Hepatocyte (in vitro differentiated cells): ENCODE measurements around the gene MUC2. TPM values are rescaled to one million over a fixed set of nuclear protein-coding genes. Genes with fewer than 3 reads are reported as not detected.

Experiments
- DNase-seq: peaks from one replicate; pipeline ENCODE4 v3.0.0-alpha.2; 2016; ENCODE audit warnings: low spot score
- H2AFZ ChIP-seq: fragments of 200-600 bp; sonication (generic); 2 replicates; pipeline ENCODE4 v1.6.0; 2016; ENCODE audit warnings: antibody characterized with exemption, mild to moderate bottlenecking
- H3K27ac ChIP-seq: fragments of 200-600 bp; sonication (generic); 2 replicates; pipeline ENCODE4 v1.5.1; 2016; ENCODE audit warnings: mild to moderate bottlenecking
- H3K27me3 ChIP-seq: fragments of 200-600 bp; sonication (generic); 2 replicates; pipeline ENCODE4 v1.6.1; 2016
- H3K36me3 ChIP-seq: fragments of 200-600 bp; sonication (generic); replicated peaks from 2 replicates; pipeline ENCODE4 v1.5.1; 2016; ENCODE audit warnings: low read depth; ENCODE audit not compliant: insufficient read depth
- H3K4me1 ChIP-seq: fragments of 200-600 bp; sonication (generic); 2 replicates; pipeline ENCODE4 v1.5.1; 2016; ENCODE audit warnings: mild to moderate bottlenecking, moderate library complexity; ENCODE audit not compliant: insufficient read depth
- H3K4me2 ChIP-seq: fragments of 200-600 bp; sonication (generic); 2 replicates; pipeline ENCODE4 v1.6.0; 2016
- H3K4me3 ChIP-seq: fragments of 200-600 bp; sonication (generic); 2 replicates; pipeline ENCODE4 v1.5.1; 2016; ENCODE audit warnings: mild to moderate bottlenecking
- H3K79me2 ChIP-seq: fragments of 200-600 bp; sonication (generic); 2 replicates; pipeline ENCODE4 v1.6.0; 2017; ENCODE audit warnings: mild to moderate bottlenecking
- H3K9me2 ChIP-seq: fragments of 200-600 bp; sonication (generic); replicated peaks from 2 replicates; pipeline ENCODE4 v1.6.0; 2017; ENCODE audit warnings: mild to moderate bottlenecking; ENCODE audit not compliant: insufficient read depth
- H3K9me3 ChIP-seq: fragments of 200-600 bp; sonication (generic); 2 replicates; pipeline ENCODE4 v1.5.1; 2016; ENCODE audit warnings: low read depth, mild to moderate bottlenecking
- H4K20me1 ChIP-seq: fragments of 200-600 bp; sonication (generic); 2 replicates; pipeline ENCODE4 v1.6.0; 2016; ENCODE audit warnings: mild to moderate bottlenecking; ENCODE audit not compliant: insufficient read depth, poor library complexity, severe bottlenecking
- CTCF ChIP-seq: fragments of 200-600 bp; sonication (generic); IDR thresholded peaks from 2 replicates; pipeline ENCODE4 v1.5.1; 2016; ENCODE audit warnings: antibody characterized with exemption, mild to moderate bottlenecking; ENCODE audit not compliant: poor library complexity
- EZH2 ChIP-seq: fragments of 200-600 bp; sonication (generic); IDR thresholded peaks from 2 replicates; pipeline ENCODE4 v1.6.1; 2016; ENCODE audit warnings: antibody characterized with exemption, mild to moderate bottlenecking, borderline replicate concordance
- EZH2phosphoT487 ChIP-seq: fragments of 200-600 bp; sonication (generic); IDR thresholded peaks from one replicate; pipeline ENCODE4 v1.6.1; 2018; ENCODE audit warnings: antibody characterized with exemption, mild to moderate bottlenecking, low read depth, moderate library complexity; ENCODE audit not compliant: unreplicated experiment, severe bottlenecking
- WGBS: methylation state at CpG from one replicate; pipeline ENCODE4 v1.1.6; 2016; ENCODE audit warnings: low lambda C conversion rate; ENCODE audit errors: missing lambda C conversion rate; 5-methylcytosine and 5-hydroxymethylcytosine counted together
- polyA plus RNA-seq: library from polyadenylated mRNA; unstranded; fragments of >200 nt; fragmentation: Nextera tagmentation; extraction: Ambion mirVana; gene quantifications from 2 replicates; pipeline ENCODE4 v1.2.1, GENCODE V29; 2016
- total RNA-seq: library from RNA; depleted of rRNA; stranded (reverse); fragments of >200 nt; gene quantifications from 2 replicates; pipeline ENCODE4 v1.2.3, GENCODE V29; 2014

Gene MUC2
- total and polyA plus RNA-seq, 2 experiments from 2014 or later = 0.77 to 6.7 TPM

- DNase-seq = no peak
- Histone ChIP-seq H3K9me2 (no peaks in the 10 kb centered on the region), H3K4me3 (no peak overlapping the region), H3K79me2 (no peaks in the 10 kb centered on the region), H4K20me1 (no peaks in the 10 kb centered on the region), H3K27ac (no peak overlapping the region), H3K27me3 (no peaks in the 10 kb centered on the region), H3K4me2 (no peak overlapping the region), H3K36me3 (no peaks in the 10 kb centered on the region), H3K9me3 (no peaks in the 10 kb centered on the region), H3K4me1 (no peaks in the 10 kb centered on the region), H2AFZ (no peak overlapping the region)
- WGBS = 92% methylated on average over 34 of the region's 46 CpGs
- TF ChIP-seq EZH2 (no peak), CTCF (no peak), EZH2phosphoT487 (no peak)
Measured at GRCh38 chr11:1026641-1027482, 47.8 kb upstream of the MUC2 start.

- Histone ChIP-seq H2AFZ (no peak overlapping the region), H3K9me3 (no peaks in the 10 kb centered on the region), H3K36me3 (no peaks in the 10 kb centered on the region), H3K4me2 (no peak overlapping the region), H3K27ac (no peak overlapping the region), H3K4me1 (no peaks in the 10 kb centered on the region), H3K79me2 (no peaks in the 10 kb centered on the region), H4K20me1 (no peaks in the 10 kb centered on the region), H3K9me2 (no peaks in the 10 kb centered on the region), H3K4me3 (no peak overlapping the region), H3K27me3 (no peaks in the 10 kb centered on the region)
- no peak for DNase-seq
- 93% methylated on average over 25 of the region's 36 CpGs for WGBS
- TF ChIP-seq EZH2 (no peak), EZH2phosphoT487 (no peak), CTCF (no peak)
Measured at GRCh38 chr11:1027483-1028290, 47.0 kb upstream of the MUC2 start.

- Histone ChIP-seq H4K20me1 (no peaks in the 10 kb centered on the region), H3K79me2 (no peaks in the 10 kb centered on the region), H2AFZ (no peak overlapping the region), H3K27ac (no peak overlapping the region), H3K27me3 (no peaks in the 10 kb centered on the region), H3K9me3 (no peaks in the 10 kb centered on the region), H3K36me3 (no peaks in the 10 kb centered on the region), H3K4me2 (no peak overlapping the region), H3K9me2 (no peaks in the 10 kb centered on the region), H3K4me1 (no peaks in the 10 kb centered on the region), H3K4me3 (no peak overlapping the region)
- WGBS = 94% methylated on average over 11 of the region's 17 CpGs
- DNase-seq = no peak
- TF ChIP-seq EZH2 = no peak
- TF ChIP-seq CTCF = no peak
Measured at GRCh38 chr11:1028291-1028540, 46.5 kb upstream of the MUC2 start.
